GF-D8 (cell line): ENCODE measurements around the gene EGR1.

Experiments
- DNase-seq: peaks from one replicate; lab custom pipeline; 2025; lab: John Stamatoyannopoulos, UW

Gene EGR1

GRCh38 chr5:138465261-138466124 is at the start of gene EGR1:
TSS of gene EGR1 (plus strand) at chr5:138465479. CDS start at chr5:138465762, 283 bp downstream.
- DNase-seq = peak; percentile 50

DNA sequence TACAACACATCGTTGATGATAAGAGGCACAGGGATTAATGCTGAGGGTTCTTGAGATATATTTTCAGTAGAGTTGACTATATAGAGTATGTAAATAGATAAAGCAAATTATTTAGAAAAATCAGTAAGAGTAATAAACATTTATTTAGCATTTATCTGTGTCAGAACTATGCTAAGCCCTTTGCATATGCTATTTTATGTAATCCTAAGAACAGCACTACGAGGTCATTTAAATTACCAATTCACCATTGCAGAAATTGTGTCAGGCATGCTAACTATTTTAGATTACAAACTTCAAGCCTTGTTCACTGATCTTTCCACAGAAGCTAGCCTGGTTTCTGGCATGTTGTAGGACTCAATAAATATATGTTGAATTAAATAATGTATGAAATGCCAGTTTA is 46.8 kb upstream of the EGR1 start:
- DNase-seq = no peak

- DNase-seq = no peak
Observed at GRCh38 chr5:138425079-138425478, 40.2 kb upstream of the EGR1 start.

GRCh38 chr5:138435943-138436342 is 29.3 kb upstream of the EGR1 start:
- DNase-seq = no peak

GRCh38 chr5:138438003-138438723 is 27.1 kb upstream of the EGR1 start:
- DNase-seq = no peak

DNA sequence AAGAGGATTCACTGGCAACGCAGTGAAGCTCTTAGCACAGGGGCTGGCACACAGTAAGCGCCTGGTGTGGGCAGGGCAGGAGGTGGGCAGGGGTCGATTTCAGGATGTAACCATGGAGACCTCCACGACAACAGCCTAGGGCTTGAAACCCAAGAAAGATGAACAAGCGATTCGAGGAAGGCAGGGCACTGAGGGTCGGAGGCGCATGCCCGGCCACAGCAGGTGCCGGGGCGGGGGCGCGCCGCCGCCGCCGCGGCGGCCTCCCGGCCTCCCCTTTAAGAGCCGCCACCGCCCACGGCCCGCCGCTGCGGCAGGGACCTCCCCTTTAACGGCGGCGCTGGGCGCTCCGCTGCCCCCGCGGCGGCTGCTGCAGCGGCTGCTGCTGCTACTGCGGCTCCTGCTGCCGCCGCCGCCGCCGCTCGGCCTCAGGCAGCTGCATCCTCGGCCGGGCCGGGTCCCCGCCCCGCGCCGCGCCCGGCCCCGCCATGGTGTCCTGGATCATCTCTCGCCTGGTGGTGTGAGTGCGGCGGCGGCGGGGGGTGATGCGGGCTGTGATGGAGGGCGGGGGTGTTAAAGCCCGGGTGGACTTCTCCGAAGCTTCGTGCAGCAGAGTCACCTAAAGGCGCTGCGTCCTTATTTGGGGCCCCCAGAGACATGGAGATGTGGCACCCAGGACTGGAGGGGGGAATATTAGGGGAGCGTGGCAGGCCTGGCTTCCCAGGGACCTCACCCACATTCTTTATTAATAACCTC is 26.4 kb upstream of the EGR1 start, which contains the start of gene REEP2:
Gene REEP2 (plus strand): TSS at position 334 of the 753 bp plus-strand sequence. CDS start 152 bp downstream, at position 486.
- DNase-seq = no peak

DNA sequence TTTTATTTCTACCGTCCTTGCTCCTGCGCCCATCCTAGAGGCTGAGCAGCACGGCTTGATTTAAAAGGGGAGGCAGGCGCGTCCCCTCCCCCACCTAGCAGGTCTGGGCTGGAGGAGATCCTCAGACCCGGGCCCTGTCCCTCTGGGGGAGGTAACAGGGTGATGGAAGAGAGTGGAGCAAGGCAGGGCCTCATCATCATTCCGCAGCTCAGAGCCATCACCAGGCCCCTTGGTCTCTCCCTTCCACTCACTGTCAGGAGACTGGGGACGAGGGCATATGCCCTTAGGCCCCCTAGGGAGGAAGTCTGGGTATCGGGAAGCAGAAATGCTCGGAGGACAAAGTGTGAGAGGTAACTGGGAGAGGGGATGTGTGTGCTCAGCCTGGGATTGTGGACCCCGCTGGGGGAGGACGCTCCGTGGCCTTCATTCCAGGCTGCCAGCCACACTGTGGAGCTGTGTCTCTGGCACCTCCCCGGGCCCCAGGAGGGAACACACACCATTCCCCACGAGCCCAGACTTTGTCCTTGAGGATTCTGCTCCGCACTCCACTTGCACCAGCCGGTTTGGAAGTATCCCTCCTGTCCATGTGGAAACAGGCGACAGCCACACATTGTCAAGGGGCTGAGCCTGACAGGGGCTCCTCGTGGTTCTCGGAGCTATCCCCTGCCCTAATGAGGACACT is 25.7 kb upstream of the EGR1 start:
- no peak for DNase-seq

- no peak for DNase-seq
Observed at GRCh38 chr5:138440159-138441073, 24.9 kb upstream of the EGR1 start.

DNA sequence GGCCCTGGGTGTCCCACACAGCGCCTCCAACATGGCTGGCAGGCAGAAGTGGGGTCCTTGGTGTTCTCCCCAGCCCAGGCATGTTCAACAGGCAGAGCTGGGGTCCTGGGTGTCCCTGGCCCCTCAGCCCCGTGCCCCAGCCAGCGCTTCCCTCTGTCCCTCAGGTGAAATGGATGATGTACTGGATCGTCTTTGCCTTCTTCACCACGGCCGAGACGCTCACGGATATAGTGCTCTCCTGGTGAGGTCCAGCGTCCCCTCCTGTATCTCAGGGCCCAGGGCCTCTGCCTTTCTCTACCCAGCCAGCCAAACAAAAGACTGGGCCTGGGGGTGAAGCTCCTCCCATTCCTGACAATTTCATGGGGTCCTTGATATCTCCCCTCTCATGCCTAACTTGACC is 24.1 kb upstream of the EGR1 start:
- no peak for DNase-seq

- no peak for DNase-seq
Observed at GRCh38 chr5:138444078-138444773, 21.1 kb upstream of the EGR1 start.

- no peak for DNase-seq
Observed at GRCh38 chr5:138444774-138445546, 20.3 kb upstream of the EGR1 start.

DNA sequence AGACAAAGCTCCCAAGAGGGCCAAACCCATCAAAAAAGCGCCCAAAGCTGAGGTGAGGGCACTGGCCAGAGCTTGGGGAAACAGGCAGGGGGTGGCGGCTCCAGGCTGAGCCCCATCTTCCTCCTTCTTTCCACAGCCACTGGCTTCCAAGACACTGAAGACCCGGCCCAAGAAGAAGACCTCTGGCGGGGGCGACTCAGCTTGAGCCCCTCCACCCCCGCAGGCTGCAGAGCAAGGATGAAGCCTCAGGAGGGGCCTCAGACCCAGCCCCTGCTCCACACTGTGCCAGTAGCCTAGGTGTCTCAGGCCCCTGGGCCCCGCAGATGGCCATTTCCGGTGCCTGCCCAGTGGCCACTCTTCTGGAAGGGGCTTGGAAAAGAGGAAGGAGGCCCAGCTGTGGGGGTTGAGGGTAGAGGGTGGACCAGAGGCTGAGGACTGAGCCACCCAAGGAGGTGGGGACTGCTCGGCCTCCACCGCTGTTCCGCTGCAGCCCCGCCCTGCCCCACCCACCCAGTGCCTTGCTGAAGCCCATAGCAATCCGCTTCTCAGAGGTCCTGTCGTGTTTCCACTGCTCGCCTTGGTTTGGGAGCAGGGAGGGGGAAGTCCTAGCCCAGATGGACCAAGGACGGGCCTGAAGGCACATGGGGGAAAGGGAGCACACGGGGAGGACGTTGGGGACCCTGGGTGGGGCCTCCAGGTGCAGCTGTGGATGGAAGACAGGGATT is 19.6 kb upstream of the EGR1 start:
- no peak for DNase-seq

DNA sequence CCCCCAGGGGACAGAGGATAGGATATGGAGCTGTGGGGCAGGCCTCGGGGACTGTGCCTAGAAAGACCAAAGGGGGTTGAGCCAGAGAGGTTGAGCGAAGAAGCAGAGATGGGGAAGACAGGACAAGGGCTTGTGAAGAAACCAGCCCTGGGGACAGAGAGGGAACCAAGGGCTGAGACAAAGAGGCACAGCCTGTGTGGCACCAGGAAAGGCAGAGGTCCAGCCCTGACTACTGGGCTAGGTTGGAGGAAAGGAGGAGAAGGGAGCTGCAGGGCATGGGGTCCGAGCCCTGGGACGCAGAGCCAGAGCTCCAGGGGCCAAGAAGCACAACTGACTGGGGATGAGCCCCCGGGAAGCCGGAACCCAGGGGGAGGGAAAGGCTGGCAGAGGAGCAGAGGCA is 17.2 kb upstream of the EGR1 start:
- no peak for DNase-seq

DNA sequence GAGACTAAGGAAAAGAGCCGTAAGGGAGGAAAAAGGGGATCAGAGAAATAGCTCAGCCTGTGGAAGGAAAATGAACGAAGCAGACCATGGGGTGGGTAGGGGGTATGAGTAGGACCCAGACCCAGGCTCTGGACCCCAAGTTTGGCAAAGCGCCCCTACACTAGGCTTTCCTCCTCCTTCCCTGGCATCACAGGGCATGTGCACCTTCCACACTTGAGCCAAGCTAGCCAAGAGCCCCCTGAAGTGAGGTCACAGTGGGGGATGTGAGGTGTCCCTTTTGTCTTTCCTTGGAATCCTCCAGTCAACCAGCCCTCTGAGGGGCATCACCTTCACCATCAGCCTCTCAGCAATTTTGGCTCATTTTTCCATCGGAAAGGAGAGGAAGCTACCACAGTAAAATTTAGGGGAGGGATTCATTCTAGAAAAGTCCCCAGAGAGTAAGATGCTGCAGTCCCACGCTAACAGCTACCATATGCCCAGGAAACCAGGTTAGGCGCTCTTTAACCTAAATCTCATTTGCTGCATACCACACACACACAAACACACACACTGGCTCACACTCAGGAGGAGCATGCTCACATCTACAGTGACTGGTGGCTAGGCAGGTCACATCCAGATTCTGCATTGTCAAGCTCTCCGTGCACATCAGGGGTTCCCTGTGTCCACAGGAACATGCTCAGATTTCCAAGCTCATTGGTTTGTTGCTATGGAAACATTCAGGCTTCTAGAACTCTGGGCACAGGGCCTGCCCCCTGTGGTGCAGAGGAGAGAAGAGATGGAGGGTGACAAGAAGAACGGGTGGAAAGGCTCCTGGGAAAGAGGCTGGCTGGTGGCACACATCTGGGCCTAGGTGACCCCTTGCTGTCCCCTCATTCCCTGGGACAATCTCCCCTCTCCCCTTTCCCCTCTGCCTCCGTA is 16.5 kb upstream of the EGR1 start:
- DNase-seq = no peak

- DNase-seq = no peak
Observed at GRCh38 chr5:138449501-138450239, 15.6 kb upstream of the EGR1 start.

GRCh38 chr5:138450971-138451370 is 14.3 kb upstream of the EGR1 start:
- DNase-seq = no peak

DNA sequence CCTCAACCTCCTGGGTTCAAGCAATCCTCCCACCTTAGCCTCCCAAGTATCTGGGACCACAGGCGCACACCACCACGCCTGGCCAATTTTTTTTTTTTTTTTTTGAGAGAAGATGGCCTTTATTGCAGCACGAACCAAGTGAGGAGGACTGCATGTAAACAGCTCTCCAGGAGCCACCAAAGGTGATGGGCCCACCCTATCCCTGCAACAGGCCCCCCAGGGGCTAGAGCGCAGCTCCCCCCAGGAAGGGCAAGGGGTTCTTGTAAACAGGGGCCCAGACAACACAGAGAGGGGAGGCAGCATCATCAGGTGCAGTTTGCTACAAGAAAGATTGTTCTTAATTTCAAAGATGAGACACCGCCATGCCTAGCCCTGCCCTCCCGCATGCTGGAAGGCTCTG is 12.6 kb upstream of the EGR1 start:
- no peak for DNase-seq
